SH-SY5Y (cell line): ENCODE measurements around the gene CAMTA1.

ENCODE experiments used
- GATA2 ChIP-seq: IDR thresholded peaks from 2 replicates; pipeline ENCODE4 v1.6.1; 2011; ENCODE audit warnings: mild to moderate bottlenecking, low read depth, low read length
- GATA3 ChIP-seq: IDR thresholded peaks from 2 replicates; pipeline ENCODE4 v1.6.1; 2011; ENCODE audit warnings: low read depth, mild to moderate bottlenecking, low read length, moderate library complexity

DNA sequence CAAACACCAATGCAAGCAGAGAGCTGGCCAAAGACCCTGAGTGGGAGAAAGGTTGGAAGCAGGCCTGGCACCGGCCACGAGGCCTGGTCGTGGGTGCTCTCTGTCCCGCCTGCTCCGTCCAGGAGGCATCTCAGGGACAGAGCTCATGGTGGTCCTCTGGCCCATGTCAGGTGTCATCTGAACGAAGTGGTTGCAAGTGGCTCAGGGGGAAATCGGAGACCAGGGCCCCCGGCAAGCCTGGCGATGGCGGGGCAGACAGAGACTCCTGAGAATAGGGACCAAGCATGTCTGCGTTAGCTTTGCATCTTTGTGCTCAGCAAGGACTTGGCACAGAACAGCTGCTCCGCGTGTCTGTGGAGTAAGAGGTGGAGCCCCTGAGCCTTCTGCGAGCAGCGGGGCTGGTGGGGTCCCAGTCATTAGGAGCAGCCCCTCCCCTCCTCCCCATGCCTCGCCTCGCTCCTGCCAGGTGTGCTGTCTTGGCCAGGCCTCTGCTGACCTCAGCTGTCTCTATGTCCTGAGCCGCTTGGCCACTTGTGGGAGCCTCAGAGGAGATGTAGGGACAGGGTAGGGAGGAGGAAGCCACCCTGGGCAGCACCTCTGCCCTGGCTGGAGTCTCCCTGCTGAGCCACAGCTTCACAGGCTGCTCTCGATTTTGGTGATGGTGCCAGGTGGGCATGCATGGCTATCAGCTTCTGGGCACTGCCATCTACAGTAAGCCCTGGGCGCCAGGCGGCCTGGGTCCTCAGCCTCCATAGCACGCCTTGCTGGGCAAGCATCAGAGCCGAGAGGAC lies 622.9 kb downstream of the CAMTA1 start:
- no peak for TF ChIP-seq GATA3
- TF ChIP-seq GATA2 = no peak
